ENCODE measurements around the gene CCDC141.

The CCDC141 gene

GRCh38 chr2:178999476-178999875 lies 50.5 kb downstream of the CCDC141 start:
- DNase-seq (ENCODE audit: low read depth in 1 of 2, low spot score in 1 of 2): no peak
- H3K27ac ChIP-seq (replicated peaks): no peak overlapping the region
- TF ChIP-seq POLR2AphosphoS5 (IDR thresholded peaks at IDR 0.05; ENCODE audit: low read depth) (no peak), CTCF (IDR thresholded peaks at IDR 0.05; ENCODE audit: insufficient read depth, low read length) (no peak), SPI1 (IDR thresholded peaks at IDR 0.05; ENCODE audit: borderline replicate concordance, low read depth) (no peak), GABPA (IDR thresholded peaks at IDR 0.05; ENCODE audit: low read depth) (no peak)
- TF ChIP-seq, protein P1, sequence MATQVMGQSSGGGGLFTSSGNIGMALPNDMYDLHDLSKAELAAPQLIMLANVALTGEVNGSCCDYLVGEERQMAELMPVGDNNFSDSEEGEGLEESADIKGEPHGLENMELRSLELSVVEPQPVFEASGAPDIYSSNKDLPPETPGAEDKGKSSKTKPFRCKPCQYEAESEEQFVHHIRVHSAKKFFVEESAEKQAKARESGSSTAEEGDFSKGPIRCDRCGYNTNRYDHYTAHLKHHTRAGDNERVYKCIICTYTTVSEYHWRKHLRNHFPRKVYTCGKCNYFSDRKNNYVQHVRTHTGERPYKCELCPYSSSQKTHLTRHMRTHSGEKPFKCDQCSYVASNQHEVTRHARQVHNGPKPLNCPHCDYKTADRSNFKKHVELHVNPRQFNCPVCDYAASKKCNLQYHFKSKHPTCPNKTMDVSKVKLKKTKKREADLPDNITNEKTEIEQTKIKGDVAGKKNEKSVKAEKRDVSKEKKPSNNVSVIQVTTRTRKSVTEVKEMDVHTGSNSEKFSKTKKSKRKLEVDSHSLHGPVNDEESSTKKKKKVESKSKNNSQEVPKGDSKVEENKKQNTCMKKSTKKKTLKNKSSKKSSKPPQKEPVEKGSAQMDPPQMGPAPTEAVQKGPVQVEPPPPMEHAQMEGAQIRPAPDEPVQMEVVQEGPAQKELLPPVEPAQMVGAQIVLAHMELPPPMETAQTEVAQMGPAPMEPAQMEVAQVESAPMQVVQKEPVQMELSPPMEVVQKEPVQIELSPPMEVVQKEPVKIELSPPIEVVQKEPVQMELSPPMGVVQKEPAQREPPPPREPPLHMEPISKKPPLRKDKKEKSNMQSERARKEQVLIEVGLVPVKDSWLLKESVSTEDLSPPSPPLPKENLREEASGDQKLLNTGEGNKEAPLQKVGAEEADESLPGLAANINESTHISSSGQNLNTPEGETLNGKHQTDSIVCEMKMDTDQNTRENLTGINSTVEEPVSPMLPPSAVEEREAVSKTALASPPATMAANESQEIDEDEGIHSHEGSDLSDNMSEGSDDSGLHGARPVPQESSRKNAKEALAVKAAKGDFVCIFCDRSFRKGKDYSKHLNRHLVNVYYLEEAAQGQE (IDR thresholded peaks at IDR 0.05; ENCODE audit: insufficient replicate concordance, low read depth): no peak
- H3K4me3 ChIP-seq (replicated peaks; ENCODE audit: insufficient read depth, low read length): no peak overlapping the region
- peaks cover 2% of the 10 kb centered on the region for H3K27me3 ChIP-seq (ENCODE audit: insufficient read depth, poor library complexity, severe bottlenecking)

GRCh38 chr2:178998539-178998938 lies 51.4 kb downstream of the CCDC141 start:
- H3K27ac ChIP-seq (replicated peaks): no peak overlapping the region
- H3K4me3 ChIP-seq (replicated peaks; ENCODE audit: insufficient read depth, low read length): no peak overlapping the region
- TF ChIP-seq POLR2AphosphoS5 (IDR thresholded peaks at IDR 0.05; ENCODE audit: low read depth) (no peak), CTCF (IDR thresholded peaks at IDR 0.05; ENCODE audit: insufficient read depth, low read length) (no peak), GABPA (IDR thresholded peaks at IDR 0.05; ENCODE audit: low read depth) (no peak), SPI1 (IDR thresholded peaks at IDR 0.05; ENCODE audit: borderline replicate concordance, low read depth) (no peak)
- TF ChIP-seq, protein P1 (IDR thresholded peaks at IDR 0.05; ENCODE audit: insufficient replicate concordance, low read depth): no peak
- no peak for DNase-seq (ENCODE audit: low read depth in 1 of 2, low spot score in 1 of 2)
- peaks cover 2% of the 10 kb centered on the region for H3K27me3 ChIP-seq (ENCODE audit: insufficient read depth, poor library complexity, severe bottlenecking)

- TF ChIP-seq SPI1 (IDR thresholded peaks at IDR 0.05; ENCODE audit: borderline replicate concordance, low read depth) (no peak), CTCF (IDR thresholded peaks at IDR 0.05; ENCODE audit: insufficient read depth, low read length) (no peak), GABPA (IDR thresholded peaks at IDR 0.05; ENCODE audit: low read depth) (no peak), POLR2AphosphoS5 (IDR thresholded peaks at IDR 0.05; ENCODE audit: low read depth) (no peak)
- TF ChIP-seq, protein P1 (IDR thresholded peaks at IDR 0.05; ENCODE audit: insufficient replicate concordance, low read depth): no peak
Measured at GRCh38 chr2:178997477-178997876, 52.5 kb downstream of the CCDC141 start.

More at GRCh38 chr2:178997477-178997876, 52.5 kb downstream of the CCDC141 start:
- H3K27ac ChIP-seq (replicated peaks): no peak overlapping the region
- no peak overlapping the region for H3K4me3 ChIP-seq (replicated peaks; ENCODE audit: insufficient read depth, low read length)
- DNase-seq (ENCODE audit: low read depth in 1 of 2, low spot score in 1 of 2): no peak
- H3K27me3 ChIP-seq (ENCODE audit: insufficient read depth, poor library complexity, severe bottlenecking): peaks cover 2% of the 10 kb centered on the region
